SH-SY5Y (cell line): ENCODE measurements around the gene NME7.

Source experiments
- GATA2 ChIP-seq: IDR thresholded peaks from 2 replicates; pipeline ENCODE4 v1.6.1; 2011; ENCODE audit warnings: mild to moderate bottlenecking, low read depth, low read length
- GATA3 ChIP-seq: IDR thresholded peaks from 2 replicates; pipeline ENCODE4 v1.6.1; 2011; ENCODE audit warnings: low read depth, mild to moderate bottlenecking, low read length, moderate library complexity

- TF ChIP-seq GATA2 (peak; percentile 68), GATA3 (no peak)
Measured at GRCh38 chr1:169085911-169086310, 281.7 kb downstream of the NME7 start.
